Esophagus (tissue), 2 donors: ENCODE results near the gene TMEM175. TPM values are rescaled to one million over a fixed set of nuclear protein-coding genes. Genes with fewer than 3 reads are reported as not detected.

Experiments used
- H3K27ac ChIP-seq, 2 donors: one replicate each; pipeline ENCODE4 v1.5.1; 2013; ENCODE audit warnings: low read depth in 2 of 2, mild to moderate bottlenecking in 2 of 2, inconsistent platforms in 1 of 2, low read length in 1 of 2, moderate library complexity in 1 of 2
- H3K27me3 ChIP-seq, 2 donors: one replicate each; pipeline ENCODE4 v1.6.1; 2013; ENCODE audit warnings: low read length in 2 of 2, control low read depth in 1 of 2, mild to moderate bottlenecking in 1 of 2; ENCODE audit not compliant: insufficient read depth in 2 of 2, control insufficient read depth in 1 of 2
- H3K36me3 ChIP-seq, 2 donors: one replicate each; pipeline ENCODE4 v1.6.1; 2013; ENCODE audit warnings: low read length in 1 of 2; ENCODE audit not compliant: control insufficient read depth in 2 of 2, insufficient read depth in 2 of 2
- H3K4me1 ChIP-seq, 2 donors: one replicate each; pipeline ENCODE4 v1.6.1; 2013; ENCODE audit warnings: low read length in 1 of 2; ENCODE audit not compliant: control insufficient read depth in 2 of 2, insufficient read depth in 2 of 2
- H3K4me3 ChIP-seq, 2 donors: one replicate each; pipeline ENCODE4 v1.5.1; 2013; ENCODE audit warnings: low read length in 2 of 2, mild to moderate bottlenecking in 2 of 2, low read depth in 1 of 2, moderate library complexity in 1 of 2
- H3K9me3 ChIP-seq, 2 donors: one replicate each; pipeline ENCODE4 v1.6.1; 2013; ENCODE audit warnings: mild to moderate bottlenecking in 2 of 2, low read depth in 1 of 2, low read length in 1 of 2, moderate library complexity in 1 of 2; ENCODE audit not compliant: control insufficient read depth in 2 of 2, insufficient read depth in 1 of 2
- WGBS, 2 donors: extraction: QIAGEN DNeasy Blood & Tissue Kit; methylation state at CpG; one replicate each; pipeline ENCODE4 v1.1.7; 2013; 5-methylcytosine and 5-hydroxymethylcytosine counted together
- polyA plus RNA-seq, 2 donors: library from polyadenylated mRNA; stranded (reverse); fragments of 200-250 nt; gene quantifications; one replicate each; pipeline ENCODE4 v1.2.3, GENCODE V29; 2013
- donor health status: healthy with polysubstance abuse.
- donor health status: Bipolar disorder and iron deficiency.

TMEM175 gene
- polyA plus RNA-seq, 2 donors: 16.6 to 32.2 TPM

DNA sequence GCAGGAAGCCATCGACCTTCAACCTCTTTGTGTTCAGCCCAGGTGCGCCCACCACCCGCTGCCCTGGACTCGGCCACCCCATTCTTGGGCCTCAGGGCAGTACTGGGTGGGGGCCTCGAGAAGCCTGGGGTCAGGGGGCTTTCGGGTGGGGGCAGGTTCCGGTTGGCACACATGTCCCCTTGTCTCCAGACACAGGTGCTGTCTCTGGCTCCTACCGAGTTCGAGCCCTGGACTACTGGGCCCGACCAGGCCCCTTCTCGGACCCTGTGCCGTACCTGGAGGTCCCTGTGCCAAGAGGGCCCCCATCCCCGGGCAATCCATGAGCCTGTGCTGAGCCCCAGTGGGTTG lies 71.8 kb downstream of the TMEM175 start:
- 82 to 87% methylated on average over 13 of the region's 13 CpGs for WGBS, 2 donors
- H3K27me3 ChIP-seq: peaks cover 0 to 36% of the 10 kb centered on the region in 2 donors

DNA sequence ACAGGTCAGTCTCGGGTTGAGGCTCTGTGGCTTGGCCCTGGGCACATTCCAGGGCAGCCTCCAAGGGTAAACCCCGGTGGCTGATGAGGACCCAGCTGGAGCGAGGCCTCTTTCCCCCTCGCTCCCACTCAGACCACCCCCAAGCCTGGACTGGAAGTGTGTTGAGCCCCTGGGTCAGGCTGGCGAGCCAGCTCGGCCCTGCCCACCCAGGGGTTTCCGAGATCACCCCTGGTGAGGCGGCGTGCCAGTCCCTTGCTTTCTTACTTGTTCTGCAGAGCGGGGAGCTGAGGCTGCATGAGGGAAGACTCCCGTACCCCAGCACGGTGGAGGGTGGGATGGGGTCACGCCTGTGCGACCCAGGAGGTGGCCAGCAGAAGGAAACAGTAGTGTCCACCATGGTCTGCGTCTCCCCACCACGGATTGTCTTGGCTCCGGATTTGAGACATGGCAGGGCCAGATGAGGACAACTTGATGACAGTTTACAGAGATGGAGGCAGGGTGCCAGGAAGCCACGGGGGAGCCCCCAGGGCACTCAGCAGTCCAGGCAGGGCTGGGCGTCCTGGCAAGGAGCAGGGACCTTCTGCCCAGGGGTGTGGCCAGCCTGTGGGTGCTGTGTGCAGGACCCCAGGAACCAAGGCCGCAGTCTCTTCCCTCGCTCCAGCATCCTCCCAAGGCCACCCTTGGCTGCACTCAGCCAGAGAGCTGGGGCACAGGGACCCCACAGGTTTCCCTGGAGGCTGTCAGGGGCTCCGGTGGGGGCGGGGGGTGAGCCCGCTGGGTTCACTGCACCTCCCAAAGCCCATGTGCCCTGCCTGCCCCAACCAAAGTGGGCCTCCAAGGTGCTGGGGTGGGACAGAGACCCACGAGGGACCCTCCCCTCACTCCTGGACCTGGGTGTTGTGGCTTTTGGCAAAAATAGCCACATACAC lies 72.6 kb downstream of the TMEM175 start:
- Histone ChIP-seq H3K27ac (no peak overlapping the region), H3K9me3 (peaks cover 0 to 2% of the 10 kb centered on the region in 2 donors), H3K4me3 (no peak overlapping the region), H3K27me3 (peaks cover 0 to 36% of the 10 kb centered on the region in 2 donors), H3K4me1 (peaks cover 0 to 24% of the 10 kb centered on the region in 2 donors), H3K36me3 (no peaks in the 10 kb centered on the region)
- 70 to 77% methylated on average over 25 of the region's 25 CpGs for WGBS, 2 donors

More for the DNA sequence above, 71.8 kb downstream of the TMEM175 start:
- Histone ChIP-seq H3K4me1 (peaks cover 0 to 20% of the 10 kb centered on the region in 2 donors), H3K9me3 (peaks cover 0 to 2% of the 10 kb centered on the region in 2 donors), H3K27ac (no peak overlapping the region), H3K36me3 (no peaks in the 10 kb centered on the region), H3K4me3 (no peak overlapping the region)

DNA sequence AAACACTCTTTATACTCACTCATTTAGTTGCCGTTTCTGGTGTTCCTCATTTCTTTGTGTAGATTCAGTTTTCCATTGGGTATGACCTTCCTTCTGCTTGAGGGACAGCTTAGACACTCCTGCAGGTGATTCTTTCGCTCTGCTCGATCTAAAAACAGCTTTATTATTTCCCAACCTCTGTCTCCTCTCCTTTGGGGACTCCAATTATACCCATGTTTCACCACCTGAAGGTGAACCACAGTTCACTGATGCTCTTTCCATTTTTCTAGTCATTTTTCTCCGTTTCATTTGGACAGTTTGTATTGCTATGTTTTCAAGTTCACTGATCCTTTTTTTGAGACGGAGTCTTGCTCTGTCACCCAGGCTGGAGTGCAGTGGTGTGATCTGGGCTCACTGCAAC lies 74.6 kb downstream of the TMEM175 start:
- H3K27me3 ChIP-seq: peaks cover 0 to 25% of the 10 kb centered on the region in 2 donors

More for the DNA sequence above, 74.6 kb downstream of the TMEM175 start:
- Histone ChIP-seq H3K4me1 (peaks cover 6 to 31% of the 10 kb centered on the region in 2 donors), H3K9me3 (peaks cover 0 to 2% of the 10 kb centered on the region in 2 donors), H3K36me3 (no peaks in the 10 kb centered on the region), H3K4me3 (no peak overlapping the region), H3K27ac (no peak overlapping the region)
- WGBS, 2 donors: 88 to 92% methylated on average over 5 of the region's 5 CpGs

Other genes with a start within 250 kb of the TMEM175 start
- gene SLC49A3, start 243.3 kb upstream of the TMEM175 start, polyA plus RNA-seq: 1 to 10 TPM; 3.8 to 7.2 TPM
- 10 to 100 TPM; 27.0 to 63.7 TPM for gene PCGF3, start 226.6 kb upstream of the TMEM175 start, polyA plus RNA-seq
- gene CPLX1, start 106.3 kb upstream of the TMEM175 start, polyA plus RNA-seq: 1 to 10 TPM in 1 of 2 donors, under 1 TPM in 1; 0.74 to 2.8 TPM
- 100 to 1,000 TPM in 1 of 2 donors, 10 to 100 TPM in 1; 82.3 to 147 TPM for gene GAK, start 144 bp upstream of the TMEM175 start, polyA plus RNA-seq
- 1 to 10 TPM; 6.8 to 8.0 TPM for gene DGKQ, start 41.1 kb downstream of the TMEM175 start, polyA plus RNA-seq
- 10 to 100 TPM; 10.0 to 17.8 TPM for gene IDUA, start 54.6 kb downstream of the TMEM175 start, polyA plus RNA-seq
- under 1 TPM; 0.09 to 0.49 TPM for gene SLC26A1, start 60.9 kb downstream of the TMEM175 start, polyA plus RNA-seq
- 1 to 10 TPM; 2.3 to 3.4 TPM for gene FGFRL1, start 79.2 kb downstream of the TMEM175 start, polyA plus RNA-seq
- 1 to 10 TPM; 1.2 to 1.7 TPM for gene RNF212, start 181.1 kb downstream of the TMEM175 start, polyA plus RNA-seq
- gene SPON2, start 240.1 kb downstream of the TMEM175 start, polyA plus RNA-seq: 10 to 100 TPM; 17.0 to 26.9 TPM